ENCODE data around the gene CPTP. TPM values are rescaled to one million over a fixed set of nuclear protein-coding genes. Genes with fewer than 3 reads are reported as not detected.

Gene CPTP
- total RNA-seq, 1 experiment from 2014 or later: 12.0 TPM

Other genes starting within 250 kb of the CPTP start
- gene C1orf159, start 208.7 kb upstream of the CPTP start, total RNA-seq (2014; rRNA removed; shearing (Covaris generic)): 11.8 and 16.4 TPM in 2 replicates
- not detected in 2 replicates for gene TTLL10, start 150.9 kb upstream of the CPTP start, total RNA-seq (2014; rRNA removed; shearing (Covaris generic))
- not detected in 2 replicates for gene TNFRSF18, start 118.2 kb upstream of the CPTP start, total RNA-seq (2014; rRNA removed; shearing (Covaris generic))
- not detected in 2 replicates for gene TNFRSF4, start 110.6 kb upstream of the CPTP start, total RNA-seq (2014; rRNA removed; shearing (Covaris generic))
- 101 and 116 TPM in 2 replicates for gene SDF4, start 92.8 kb upstream of the CPTP start, total RNA-seq (2014; rRNA removed; shearing (Covaris generic))
- 20.5 and 29.6 TPM in 2 replicates for gene B3GALT6, start 92.6 kb upstream of the CPTP start, total RNA-seq (2014; rRNA removed; shearing (Covaris generic))
- 0.21 TPM in 1 of 2 replicates, not detected in the other for gene C1QTNF12, start 78.1 kb upstream of the CPTP start, total RNA-seq (2014; rRNA removed; shearing (Covaris generic))
- gene UBE2J2, start 50.9 kb upstream of the CPTP start, total RNA-seq (2014; rRNA removed; shearing (Covaris generic)): 52.7 and 66.5 TPM in 2 replicates
- 0.53 and 1.9 TPM in 2 replicates for gene SCNN1D, start 44.4 kb upstream of the CPTP start, total RNA-seq (2014; rRNA removed; shearing (Covaris generic))
- 10.6 and 16.6 TPM in 2 replicates for gene ACAP3, start 16.9 kb upstream of the CPTP start, total RNA-seq (2014; rRNA removed; shearing (Covaris generic))
- gene PUSL1, start 16.2 kb upstream of the CPTP start, total RNA-seq (2014; rRNA removed; shearing (Covaris generic)): 24.7 and 29.3 TPM in 2 replicates
- gene INTS11, start 142 bp upstream of the CPTP start, total RNA-seq (2014; rRNA removed; shearing (Covaris generic)): 76.9 and 88.3 TPM in 2 replicates
- not detected in 2 replicates for gene TAS1R3, start 6.5 kb downstream of the CPTP start, total RNA-seq (2014; rRNA removed; shearing (Covaris generic))
- 11.7 and 33.3 TPM in 2 replicates for gene DVL1, start 24.6 kb downstream of the CPTP start, total RNA-seq (2014; rRNA removed; shearing (Covaris generic))
- gene MXRA8, start 33.8 kb downstream of the CPTP start, total RNA-seq (2014; rRNA removed; shearing (Covaris generic)): 41.2 and 46.0 TPM in 2 replicates
- 162 and 168 TPM in 2 replicates for gene AURKAIP1, start 50.4 kb downstream of the CPTP start, total RNA-seq (2014; rRNA removed; shearing (Covaris generic))
- gene CCNL2, start 74.5 kb downstream of the CPTP start, total RNA-seq (2014; rRNA removed; shearing (Covaris generic)): 46.0 and 49.4 TPM in 2 replicates
- gene MRPL20, start 82.5 kb downstream of the CPTP start, total RNA-seq (2014; rRNA removed; shearing (Covaris generic)): 243 and 264 TPM in 2 replicates
- not detected in 2 replicates for gene ANKRD65, start 96.5 kb downstream of the CPTP start, total RNA-seq (2014; rRNA removed; shearing (Covaris generic))
- gene VWA1, start 110.9 kb downstream of the CPTP start, total RNA-seq (2014; rRNA removed; shearing (Covaris generic)): 0.04 TPM in 1 of 2 replicates, not detected in the other
- not detected in 2 replicates for gene ATAD3C, start 124.9 kb downstream of the CPTP start, total RNA-seq (2014; rRNA removed; shearing (Covaris generic))
- gene ATAD3B, start 147.0 kb downstream of the CPTP start, total RNA-seq (2014; rRNA removed; shearing (Covaris generic)): 4.4 and 5.7 TPM in 2 replicates
- 20.9 and 30.3 TPM in 2 replicates for gene ATAD3A, start 187.4 kb downstream of the CPTP start, total RNA-seq (2014; rRNA removed; shearing (Covaris generic))
- gene TMEM240, start 215.8 kb downstream of the CPTP start, total RNA-seq (2014; rRNA removed; shearing (Covaris generic)): not detected in 2 replicates

All from H4 (cell line).